HG03354 (cell line): ENCODE data around the gene SLC16A7.

Experiments used
- ATAC-seq: cut with Tn5 transposase; IDR thresholded peaks from one replicate; pipeline ENCODE4 v1.9.1; 2021; ENCODE audit warnings: mild to moderate bottlenecking; ENCODE audit not compliant: unreplicated experiment, poor library complexity, severe bottlenecking

The SLC16A7 gene

GRCh38 chr12:59812716-59813115 lies 216.9 kb downstream of the SLC16A7 start:
- ATAC-seq = no peak

- no peak for ATAC-seq
Measured at GRCh38 chr12:59820594-59821011, 224.8 kb downstream of the SLC16A7 start.

- no peak for ATAC-seq
Measured at GRCh38 chr12:59823567-59823966, 227.7 kb downstream of the SLC16A7 start.

- no peak for ATAC-seq
Measured at GRCh38 chr12:59827767-59828166, 231.9 kb downstream of the SLC16A7 start.

- ATAC-seq = no peak
Measured at GRCh38 chr12:59828521-59828920, 232.7 kb downstream of the SLC16A7 start.

- ATAC-seq = no peak
Measured at GRCh38 chr12:59833408-59833807, 237.6 kb downstream of the SLC16A7 start.

GRCh38 chr12:59834659-59835474 lies 239.0 kb downstream of the SLC16A7 start:
- ATAC-seq = peak; percentile 62
